HCT116 (cell line): ENCODE measurements around the gene ARFGAP3. TPM values are rescaled to one million over a fixed set of nuclear protein-coding genes. Genes with fewer than 3 reads are reported as not detected.

Source experiments
- ATAC-seq: fragments of 200-7000 bp; cut with Tn5 transposase; 2 replicates; pipeline ENCODE4 v1.9.1; 2020; ENCODE audit warnings: mild to moderate bottlenecking, moderate library complexity
- BruUV-seq: library from RNA; stranded (reverse); fragments of 400-500 nt; replicated peaks from 2 replicates; lab custom pipeline; 2021; lab: Mats Ljungman, UMichigan
- CTCF ChIA-PET: fragments of 300-600 bp; sonication (Branson Sonifier 250); formaldehyde crosslinking; loops from one replicate; lab custom pipeline; 2021; ENCODE audit warnings: antibody characterized with exemption; lab: Charles Lee
- POLR2A ChIA-PET: fragments of 300-600, 350-600 bp; sonication (Branson Sonifier 250); formaldehyde crosslinking; loops from one replicate; lab custom pipeline; 2021; ENCODE audit warnings: antibody characterized with exemption; lab: Charles Lee
- RAD21 ChIA-PET, 2 experiments: fragments of 300-600 bp; sonication (Branson Sonifier 250); formaldehyde crosslinking; loops; one replicate each; lab custom pipeline; 2023; ENCODE audit warnings: low total read pairs in 2 of 2; ENCODE audit not compliant: uncharacterized antibody in 2 of 2, unreplicated experiment in 2 of 2, low non-redundant PET in 1 of 2; lab: Charles Lee
- DNase-seq: peaks from one replicate; pipeline ENCODE4 v3.0.0-alpha.2; 2010; ENCODE audit warnings: low read depth, low spot score
- H2AFZ ChIP-seq: fragments of 200-600 bp; shearing (Covaris generic), sonication (generic); 2 replicates; pipeline ENCODE4 v1.6.1; 2017; ENCODE audit warnings: low read depth, mixed run types, mixed read lengths, antibody characterized with exemption, low read length; ENCODE audit not compliant: poor library complexity, severe bottlenecking
- H3K27ac ChIP-seq: 2 replicates; pipeline ENCODE4 v1.5.1; 2012; ENCODE audit warnings: low read depth, low read length
- H3K27me3 ChIP-seq: fragments of 200-600 bp; sonication (generic); 2 replicates; pipeline ENCODE4 v1.6.1; 2016; ENCODE audit warnings: mixed run types, low read length, mixed read lengths; ENCODE audit not compliant: insufficient read depth
- H3K36me3 ChIP-seq, 2 experiments: fragments of 200-500 bp in 1 of 2; fragments of 200-600 bp in 1 of 2; sonication (Bioruptor generic) in 1 of 2; sonication (generic) in 1 of 2; 2 replicates each; pipeline versions ENCODE4 v1.5.1 to v1.6.1; 2014 to 2016; ENCODE audit warnings: low read length in 2 of 2, inconsistent platforms in 1 of 2, mixed read lengths in 1 of 2, mixed run types in 1 of 2; ENCODE audit not compliant: insufficient read depth in 2 of 2, control insufficient read depth in 1 of 2
- H3K4me1 ChIP-seq, 2 experiments: fragments of 200-600 bp in 1 of 2; sonication (generic) in 1 of 2; 2 replicates each; pipeline versions ENCODE4 v1.5.1 to v1.6.1; 2012 to 2017; ENCODE audit warnings: low read length in 2 of 2, inconsistent platforms in 1 of 2, mild to moderate bottlenecking in 1 of 2, mixed read lengths in 1 of 2, mixed run types in 1 of 2, moderate library complexity in 1 of 2; ENCODE audit not compliant: insufficient read depth in 2 of 2, control insufficient read depth in 1 of 2
- H3K4me2 ChIP-seq: fragments of 200-600 bp; sonication (generic); 2 replicates; pipeline ENCODE4 v1.6.1; 2017; ENCODE audit warnings: mixed run types, low read length, mixed read lengths
- H3K4me3 ChIP-seq, 2 experiments: fragments of 200-600 bp in 1 of 2; sonication (generic) in 1 of 2; replicated peaks in 1 of 2; 2 replicates each; pipeline ENCODE4 v1.5.1; 2011 to 2016; ENCODE audit warnings: low read length in 2 of 2, control low read depth in 1 of 2, low read depth in 1 of 2, mild to moderate bottlenecking in 1 of 2, mixed read lengths in 1 of 2, mixed run types in 1 of 2
- H3K79me2 ChIP-seq: fragments of 200-600 bp; sonication (generic); 2 replicates; pipeline ENCODE4 v1.6.1; 2017; ENCODE audit warnings: mild to moderate bottlenecking, mixed run types, low read length, moderate library complexity, mixed read lengths; ENCODE audit not compliant: insufficient read depth
- H3K9ac ChIP-seq: fragments of 200-600 bp; sonication (generic); 2 replicates; pipeline ENCODE4 v1.6.1; 2016; ENCODE audit warnings: low read length, mixed read lengths
- H3K9me2 ChIP-seq: fragments of 200-600 bp; sonication (generic), shearing (Covaris generic); 2 replicates; pipeline ENCODE4 v1.6.1; 2017; ENCODE audit warnings: mixed run types, mild to moderate bottlenecking, moderate library complexity; ENCODE audit not compliant: insufficient read depth
- H3K9me3 ChIP-seq, 2 experiments: fragments of 200-500 bp in 1 of 2; fragments of 200-600 bp in 1 of 2; sonication (Bioruptor generic) in 1 of 2; sonication (generic) in 1 of 2; 2 replicates each; pipeline ENCODE4 v1.6.1; 2014 to 2017; ENCODE audit warnings: low read length in 2 of 2, mixed read lengths in 2 of 2, inconsistent platforms in 1 of 2, low read depth in 1 of 2, mild to moderate bottlenecking in 1 of 2, mixed run types in 1 of 2, moderate library complexity in 1 of 2; ENCODE audit not compliant: control insufficient read depth in 1 of 2, insufficient read depth in 1 of 2
- H4K20me1 ChIP-seq: fragments of 200-600 bp; sonication (generic), shearing (Covaris generic); 2 replicates; pipeline ENCODE4 v1.6.1; 2017; ENCODE audit warnings: mixed run types, mild to moderate bottlenecking, moderate library complexity; ENCODE audit not compliant: insufficient read depth
- CBX3 ChIP-seq: IDR thresholded peaks from 2 replicates; pipeline ENCODE4 v1.6.1; 2012; ENCODE audit warnings: low read depth
- CEBPB ChIP-seq: IDR thresholded peaks from 2 replicates; pipeline ENCODE4 v1.6.1; 2012; ENCODE audit warnings: low read depth
- CTCF ChIP-seq, 3 experiments: fragments of 200-600 bp in 1 of 3; sonication (generic) in 1 of 3; IDR thresholded peaks in 2 of 3; conservative IDR thresholded peaks in 1 of 3; 2 replicates each; pipeline ENCODE4 v1.5.1; 2012 to 2017; ENCODE audit warnings: low read depth in 2 of 3, low read length in 2 of 3, antibody characterized with exemption in 1 of 3, borderline replicate concordance in 1 of 3, control low read depth in 1 of 3, mild to moderate bottlenecking in 1 of 3, mixed read lengths in 1 of 3, mixed run types in 1 of 3, moderate library complexity in 1 of 3; ENCODE audit not compliant: insufficient read depth in 1 of 3
- EGR1 ChIP-seq: IDR thresholded peaks from 2 replicates; pipeline ENCODE4 v1.6.1; 2012; ENCODE audit warnings: low read depth
- ELF1 ChIP-seq: IDR thresholded peaks from 2 replicates; pipeline ENCODE4 v1.6.1; 2012; ENCODE audit warnings: low read depth, borderline replicate concordance
- EZH2 ChIP-seq: fragments of 200-600 bp; sonication (generic); IDR thresholded peaks from 2 replicates; pipeline ENCODE4 v1.6.1; 2017; ENCODE audit warnings: antibody characterized with exemption, mixed run types
- EZH2phosphoT487 ChIP-seq: fragments of 200-600 bp; IDR thresholded peaks from 2 replicates; pipeline ENCODE4 v1.6.1; 2018; ENCODE audit warnings: antibody characterized with exemption, borderline replicate concordance
- FOSL1 ChIP-seq: IDR thresholded peaks from 2 replicates; pipeline ENCODE4 v1.6.1; 2012; ENCODE audit warnings: low read depth
- MAX ChIP-seq: IDR thresholded peaks from 2 replicates; pipeline ENCODE4 v1.6.1; 2012
- POLR2A ChIP-seq: IDR thresholded peaks from 2 replicates; pipeline ENCODE4 v1.7.0; 2011; ENCODE audit warnings: borderline replicate concordance; ENCODE audit not compliant: insufficient read depth, insufficient read length; ENCODE audit errors: extremely low read depth
- RAD21 ChIP-seq: IDR thresholded peaks from 2 replicates; pipeline ENCODE4 v1.6.1; 2012; ENCODE audit warnings: low read depth, mild to moderate bottlenecking
- SP1 ChIP-seq: IDR thresholded peaks from 2 replicates; pipeline ENCODE4 v1.6.1; 2012; ENCODE audit warnings: low read depth
- SRF ChIP-seq: IDR thresholded peaks from 2 replicates; pipeline ENCODE4 v1.6.1; 2012; ENCODE audit warnings: low read depth
- TCF7L2 ChIP-seq: IDR thresholded peaks from 2 replicates; pipeline ENCODE4 v1.7.0; 2011; ENCODE audit warnings: borderline replicate concordance, inconsistent platforms; ENCODE audit not compliant: insufficient read depth, insufficient read length; ENCODE audit errors: extremely low read depth
- YY1 ChIP-seq: IDR thresholded peaks from 2 replicates; pipeline ENCODE4 v1.6.1; 2011; ENCODE audit warnings: low read length, low read depth, moderate library complexity, mild to moderate bottlenecking; ENCODE audit not compliant: insufficient replicate concordance; ENCODE audit errors: extremely low read depth
- ZNF274 ChIP-seq: fragments of 200-500 bp; sonication (Bioruptor generic); IDR thresholded peaks from 2 replicates; pipeline ENCODE4 v1.6.1; 2014; ENCODE audit warnings: mild to moderate bottlenecking, low read depth, low read length, inconsistent platforms
- intact Hi-C: fragments of 100-400 bp; cut with micrococcal nuclease; formaldehyde crosslinking; loops from 2 replicates; pipeline ENCODE4 v1.10.0; 2022
- total RNA-seq: library from RNA; stranded (reverse); gene quantifications from one replicate; pipeline ENCODE4 v1.2.1, GENCODE V29; 2021; ENCODE audit not compliant: unreplicated experiment

ARFGAP3 gene
- total RNA-seq, 1 experiment from 2014 or later: 15.4 TPM

GRCh38 chr22:42895541-42895981 lies 38.5 kb upstream of the ARFGAP3 start:
- no TSS peak for BruUV-seq
- ChIA-PET RAD21 (no interaction called here), CTCF (interaction anchor here (0.7 to 1.4 kb wide), 2 partner anchors 28 to 229 kb away, joined by 3 to 4 read pairs; no protein-coding TSS in a partner anchor), POLR2A (no interaction called here)
- Histone ChIP-seq H3K27me3 (no peaks in the 10 kb centered on the region), H3K9me2 (no peaks in the 10 kb centered on the region), H3K27ac (no peak overlapping the region), H3K9ac (no peak overlapping the region), H4K20me1 (no peaks in the 10 kb centered on the region), H3K9me3 (no peaks in the 10 kb centered on the region), H2AFZ (no peak overlapping the region), H3K79me2 (0 out of 2 replicates have a peak, but pooled peaks cover 5% of the 10 kb centered on the region), H3K36me3 (peaks cover 0 to 4% of the 10 kb centered on the region in 2 experiments; a peak in 2 of 4 replicates), H3K4me2 (no peak overlapping the region), H3K4me3 (no peak overlapping the region), H3K4me1 (no peaks in the 10 kb centered on the region)
- no peak for ATAC-seq
- no peak for DNase-seq
- TF ChIP-seq TCF7L2: no peak
- no peak for TF ChIP-seq POLR2A
- TF ChIP-seq CEBPB: no peak
- no peak for TF ChIP-seq SRF
- TF ChIP-seq EZH2: no peak
- TF ChIP-seq ELF1: no peak
- no peak for TF ChIP-seq RAD21
- no peak for TF ChIP-seq FOSL1
- TF ChIP-seq SP1: no peak
- TF ChIP-seq MAX: no peak
- TF ChIP-seq YY1: no peak
- TF ChIP-seq ZNF274: no peak
- TF ChIP-seq EZH2phosphoT487: no peak
- TF ChIP-seq CTCF (IDR thresholded peaks at IDR 0.05 in 2 of 3, conservative IDR thresholded peaks at IDR 0.05 in 1 of 3; ENCODE audit: borderline replicate concordance in 1 of 3, insufficient read depth in 1 of 3, low read depth in 2 of 3, low read length in 2 of 3): no peak
- no peak for TF ChIP-seq CBX3
- no peak for TF ChIP-seq EGR1
- intact Hi-C loops: no loop called here
